OCI-LY7 (cell line): ENCODE results near the gene POTEJ. TPM values are rescaled to one million over a fixed set of nuclear protein-coding genes. Genes with fewer than 3 reads are reported as not detected.
"Not testable (repeated sequence)": the region's sequence is repeated elsewhere in the genome, so short reads cannot be mapped to it uniquely, and the experiment has no call there.

Experiments
- BruUV-seq: library from RNA; stranded (reverse); fragments of 400-500 nt; replicated peaks from 2 replicates; lab custom pipeline; 2021; lab: Mats Ljungman, UMichigan
- CTCF ChIA-PET: fragments of 300-600 bp; sonication (Branson Sonifier 250); formaldehyde crosslinking; loops from one replicate; lab custom pipeline; 2022; ENCODE audit warnings: antibody characterized with exemption; ENCODE audit not compliant: unreplicated experiment; lab: Charles Lee
- POLR2A ChIA-PET: fragments of 300-600 bp; sonication (Branson Sonifier 250); formaldehyde crosslinking; loops from one replicate; lab custom pipeline; 2022; ENCODE audit warnings: antibody characterized with exemption; lab: Charles Lee
- DNase-seq: peaks from one replicate; pipeline ENCODE4 v3.0.0-alpha.2; 2015; ENCODE audit warnings: low spot score
- H2AFZ ChIP-seq: fragments of 200-600 bp; sonication (generic), shearing (Covaris generic); 2 replicates; pipeline ENCODE4 v1.6.1; 2014; ENCODE audit warnings: mild to moderate bottlenecking, antibody characterized with exemption, low read length, moderate library complexity
- H3K27ac ChIP-seq: fragments of 200-600 bp; sonication (generic); 2 replicates; pipeline ENCODE4 v1.5.1; 2014; ENCODE audit warnings: mixed run types, low read depth, mild to moderate bottlenecking, moderate library complexity, low read length, inconsistent platforms; ENCODE audit not compliant: poor library complexity, severe bottlenecking
- H3K36me3 ChIP-seq: fragments of 200-600 bp; sonication (generic); 2 replicates; pipeline ENCODE4 v1.6.1; 2014; ENCODE audit warnings: mild to moderate bottlenecking, antibody characterized with exemption, low read length, moderate library complexity, mixed read lengths; ENCODE audit not compliant: insufficient read depth
- H3K4me1 ChIP-seq: fragments of 200-600 bp; sonication (generic); 2 replicates; pipeline ENCODE4 v1.5.1; 2014; ENCODE audit warnings: mild to moderate bottlenecking, low read length; ENCODE audit not compliant: insufficient read depth, poor library complexity, severe bottlenecking
- H3K4me2 ChIP-seq: fragments of 200-600 bp; sonication (generic); 2 replicates; pipeline ENCODE4 v1.6.1; 2014; ENCODE audit warnings: mild to moderate bottlenecking, low read length
- H3K4me3 ChIP-seq: fragments of 200-600 bp; sonication (generic); 2 replicates; pipeline ENCODE4 v1.5.1; 2014; ENCODE audit warnings: mild to moderate bottlenecking, low read depth, low read length; ENCODE audit not compliant: poor library complexity, severe bottlenecking
- H3K79me2 ChIP-seq: fragments of 200-600 bp; sonication (generic); 2 replicates; pipeline ENCODE4 v1.6.1; 2016; ENCODE audit warnings: low read depth, mild to moderate bottlenecking, low read length, moderate library complexity, mixed read lengths; ENCODE audit not compliant: insufficient read depth
- H3K9me2 ChIP-seq: fragments of 200-600 bp; sonication (generic); 2 replicates; pipeline ENCODE4 v1.6.1; 2016; ENCODE audit warnings: mild to moderate bottlenecking, low read length, mixed read lengths; ENCODE audit not compliant: insufficient read depth
- H3K9me3 ChIP-seq: fragments of 200-600 bp; sonication (generic); 2 replicates; pipeline ENCODE4 v1.6.1; 2014; ENCODE audit warnings: mild to moderate bottlenecking, mixed run types, low read length, mixed read lengths
- H4K20me1 ChIP-seq: fragments of 200-600 bp; sonication (generic); 2 replicates; pipeline ENCODE4 v1.6.1; 2014; ENCODE audit warnings: mild to moderate bottlenecking, antibody characterized with exemption, low read length, moderate library complexity, mixed read lengths; ENCODE audit not compliant: insufficient read depth
- intact Hi-C: fragments of 100-400 bp; cut with micrococcal nuclease; formaldehyde crosslinking; loops from one replicate; pipeline ENCODE4 v1.10.0; 2022; ENCODE audit not compliant: unreplicated experiment
- total RNA-seq, 2 experiments: library from RNA; depleted of rRNA in 1 of 2; stranded (reverse); fragments of >200 nt in 1 of 2; shearing (Covaris generic) in 1 of 2; gene quantifications; 2 replicates each; pipeline ENCODE4 v1.2.3, GENCODE V29; 2014 to 2022

The POTEJ gene
- total RNA-seq, 2 experiments from 2014 or later = 0.10 TPM; not detected in 1

- BruUV-seq, H3K9me2 ChIP-seq, H3K27ac ChIP-seq, DNase-seq, POLR2A ChIA-PET, H3K4me2 ChIP-seq, H3K79me2 ChIP-seq, H3K9me3 ChIP-seq, intact Hi-C loops, H3K4me3 ChIP-seq, H4K20me1 ChIP-seq, CTCF ChIA-PET, H3K36me3 ChIP-seq, H2AFZ ChIP-seq, H3K4me1 ChIP-seq: not testable (repeated sequence)
These were observed 20.9 kb upstream of the POTEJ start for GRCh38 chr2:130590170-130590841.

GRCh38 chr2:130590842-130591359, 20.3 kb upstream of the POTEJ start:
- H4K20me1 ChIP-seq, H3K4me1 ChIP-seq, intact Hi-C loops, H3K79me2 ChIP-seq, H3K9me3 ChIP-seq, DNase-seq, H3K4me2 ChIP-seq, H2AFZ ChIP-seq, H3K4me3 ChIP-seq, H3K9me2 ChIP-seq, H3K27ac ChIP-seq, BruUV-seq, H3K36me3 ChIP-seq, POLR2A ChIA-PET, CTCF ChIA-PET: not testable (repeated sequence)

- CTCF ChIA-PET, BruUV-seq, H4K20me1 ChIP-seq, H3K4me3 ChIP-seq, intact Hi-C loops, H3K27ac ChIP-seq, H3K36me3 ChIP-seq, DNase-seq, POLR2A ChIA-PET, H2AFZ ChIP-seq, H3K4me2 ChIP-seq, H3K79me2 ChIP-seq, H3K9me2 ChIP-seq, H3K4me1 ChIP-seq, H3K9me3 ChIP-seq: not testable (repeated sequence)
These were observed 18.3 kb upstream of the POTEJ start for GRCh38 chr2:130592791-130593414.

- CTCF ChIA-PET, intact Hi-C loops, H3K9me2 ChIP-seq, H3K36me3 ChIP-seq, H3K4me2 ChIP-seq, H3K27ac ChIP-seq, H4K20me1 ChIP-seq, H2AFZ ChIP-seq, H3K4me1 ChIP-seq, DNase-seq, POLR2A ChIA-PET, H3K4me3 ChIP-seq, H3K79me2 ChIP-seq, H3K9me3 ChIP-seq, BruUV-seq: not testable (repeated sequence)
These were observed 17.2 kb upstream of the POTEJ start for GRCh38 chr2:130594011-130594410.

- H2AFZ ChIP-seq, H3K4me1 ChIP-seq, H3K4me3 ChIP-seq, H3K79me2 ChIP-seq, CTCF ChIA-PET, H3K4me2 ChIP-seq, POLR2A ChIA-PET, BruUV-seq, H3K9me2 ChIP-seq, H3K9me3 ChIP-seq, H3K36me3 ChIP-seq, intact Hi-C loops, DNase-seq, H3K27ac ChIP-seq, H4K20me1 ChIP-seq: not testable (repeated sequence)
These were observed 14.5 kb upstream of the POTEJ start for GRCh38 chr2:130596757-130597156.

GRCh38 chr2:130597994-130598393, 13.2 kb upstream of the POTEJ start:
- H3K36me3 ChIP-seq, H3K9me3 ChIP-seq, H3K27ac ChIP-seq, H3K9me2 ChIP-seq, POLR2A ChIA-PET, H2AFZ ChIP-seq, H3K4me2 ChIP-seq, CTCF ChIA-PET, BruUV-seq, H4K20me1 ChIP-seq, H3K4me3 ChIP-seq, intact Hi-C loops, DNase-seq, H3K4me1 ChIP-seq, H3K79me2 ChIP-seq: not testable (repeated sequence)
